HG03095 (cell line): Measurements from ENCODE around the gene ARID3A.

ENCODE experiments used
- ATAC-seq: cut with Tn5 transposase; IDR thresholded peaks from one replicate; pipeline ENCODE4 v1.9.1; 2021; ENCODE audit warnings: moderate library complexity; ENCODE audit not compliant: unreplicated experiment

The ARID3A gene

DNA sequence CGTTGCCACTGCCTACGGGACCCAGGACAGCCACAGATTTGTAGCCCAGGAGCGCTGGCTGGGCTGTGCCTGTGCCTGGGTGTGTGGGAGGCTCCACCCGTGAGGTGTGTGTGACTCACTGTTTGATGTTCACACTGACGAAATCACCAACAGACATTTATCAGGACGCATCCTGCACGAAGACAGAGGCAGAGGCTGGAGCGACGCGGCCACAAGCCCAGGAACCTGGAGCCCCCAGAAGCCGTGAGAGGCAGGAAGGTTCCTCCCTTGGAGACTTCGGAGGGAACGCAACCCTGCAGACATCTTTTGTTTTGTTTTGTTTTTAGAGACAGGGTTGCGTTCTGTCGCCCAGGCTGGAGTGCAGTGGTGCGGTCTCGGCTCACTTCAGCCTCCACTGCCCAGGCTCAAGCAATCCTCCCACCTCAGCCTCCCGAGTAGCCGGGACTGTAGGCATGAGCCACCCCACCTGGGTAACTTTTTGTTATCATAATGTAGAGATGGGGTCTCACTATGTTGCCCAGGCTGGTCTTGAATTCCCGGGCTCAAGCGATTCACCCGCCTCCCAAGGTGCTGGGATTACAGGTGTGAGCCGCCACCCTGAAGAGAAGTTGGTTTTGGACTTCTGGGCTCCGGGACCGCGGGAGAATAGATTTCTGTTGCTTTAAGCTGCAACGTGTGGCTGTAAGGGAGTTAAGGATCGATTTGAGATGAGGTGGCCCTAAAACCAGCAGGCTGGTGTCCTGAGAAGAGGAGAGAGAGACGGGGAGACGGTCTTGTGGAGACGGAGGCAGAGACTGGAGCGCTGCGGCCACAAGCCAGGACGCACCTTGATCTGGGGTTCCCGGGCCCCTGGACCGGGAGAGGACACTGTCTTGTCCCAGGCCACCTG lies 33.4 kb downstream of the ARID3A start:
- no peak for ATAC-seq

GRCh38 chr19:960020-960419 lies 34.2 kb downstream of the ARID3A start:
- ATAC-seq: no peak

- ATAC-seq: no peak
Measured at GRCh38 chr19:960601-960938, 34.7 kb downstream of the ARID3A start.

DNA sequence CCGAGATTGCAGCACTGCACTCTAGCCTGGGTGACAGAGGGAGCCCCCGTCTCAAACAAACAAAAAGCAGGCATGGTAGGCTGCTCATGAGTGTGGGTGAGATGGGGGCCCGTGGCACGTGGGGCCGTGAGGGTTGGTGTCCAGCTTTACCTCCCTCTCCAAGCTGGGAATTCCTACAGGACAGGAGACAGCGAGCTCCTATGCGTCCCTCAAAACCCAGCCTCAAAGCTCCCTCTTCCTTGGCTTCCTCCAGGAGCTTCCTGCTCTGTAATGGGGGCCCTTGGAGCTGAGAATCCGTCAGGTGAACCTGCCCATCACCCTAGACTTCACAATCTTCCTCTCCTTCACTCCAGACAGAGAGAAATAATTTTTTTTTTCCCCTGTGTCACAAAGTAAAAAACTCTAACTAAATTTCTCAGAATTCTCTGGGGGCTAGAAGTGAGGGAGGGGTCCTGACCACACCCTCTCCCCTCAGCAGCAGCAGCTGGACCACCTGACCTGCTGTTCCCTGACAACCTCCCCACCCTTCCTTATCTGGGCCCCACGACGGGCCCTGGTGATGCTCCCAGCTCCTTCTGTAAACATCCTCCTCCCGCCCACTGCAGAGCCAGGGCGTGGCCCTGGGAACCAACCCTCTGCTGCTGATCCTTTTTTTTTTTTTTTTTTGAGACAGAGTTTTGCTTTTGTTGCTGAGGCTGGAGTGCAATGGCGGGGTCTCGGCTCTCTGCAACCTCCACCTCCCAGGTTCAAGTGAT lies 36.2 kb downstream of the ARID3A start:
- ATAC-seq: no peak

DNA sequence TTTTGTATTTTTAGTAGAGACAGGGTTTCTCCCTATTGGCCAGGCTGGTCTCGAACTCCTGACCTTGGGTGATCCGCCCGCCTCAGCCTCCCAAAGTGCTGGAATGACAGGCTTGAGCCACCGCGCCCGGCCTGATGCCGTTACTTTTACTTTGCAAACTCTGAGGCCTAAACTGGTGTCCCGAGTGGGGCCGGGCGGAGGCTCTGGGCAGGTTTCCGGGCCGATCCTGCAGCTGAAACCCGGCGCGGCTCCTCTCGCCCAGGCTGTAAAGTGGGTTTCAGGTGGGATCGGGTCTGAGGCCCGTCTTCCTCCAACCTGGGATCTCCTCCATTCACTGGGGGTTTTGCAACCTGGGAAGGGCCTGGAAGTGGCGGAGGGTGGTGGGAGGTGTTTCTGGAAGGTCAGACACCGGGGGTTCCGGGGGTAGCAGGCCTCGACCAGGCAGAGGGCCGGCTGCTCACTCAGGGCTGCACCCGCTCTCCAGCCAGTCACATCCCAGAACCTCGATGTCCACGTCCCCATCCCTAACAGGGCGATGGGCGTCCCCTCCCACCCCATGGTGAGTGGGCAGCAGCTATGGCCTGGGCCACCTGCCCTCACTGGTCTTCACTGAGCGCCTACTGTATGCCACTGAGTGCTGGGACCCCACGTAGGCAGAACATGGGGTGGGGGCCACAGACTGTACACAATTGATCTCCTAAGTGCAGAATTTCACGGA lies 37.0 kb downstream of the ARID3A start:
- no peak for ATAC-seq

GRCh38 chr19:963486-963951 lies 37.7 kb downstream of the ARID3A start:
- no peak for ATAC-seq

DNA sequence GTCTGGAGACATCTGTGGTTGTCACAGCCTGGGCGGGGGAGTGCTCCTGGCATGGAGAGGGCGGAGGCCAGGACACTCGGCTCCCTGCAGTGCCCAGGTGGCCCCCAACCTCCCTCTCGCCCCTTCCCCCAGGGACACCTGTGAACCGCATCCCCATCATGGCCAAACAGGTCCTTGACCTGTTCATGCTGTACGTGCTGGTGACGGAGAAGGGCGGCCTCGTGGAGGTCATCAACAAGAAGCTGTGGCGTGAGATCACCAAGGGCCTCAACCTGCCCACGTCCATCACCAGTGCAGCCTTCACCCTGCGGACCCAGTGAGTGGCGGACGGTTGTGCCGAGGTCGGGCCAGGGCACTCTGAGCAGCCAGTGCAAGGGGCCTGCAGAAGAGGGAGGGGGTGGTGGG lies 38.3 kb downstream of the ARID3A start:
- no peak for ATAC-seq

- ATAC-seq: no peak
Measured at GRCh38 chr19:964761-965694, 39.2 kb downstream of the ARID3A start.

DNA sequence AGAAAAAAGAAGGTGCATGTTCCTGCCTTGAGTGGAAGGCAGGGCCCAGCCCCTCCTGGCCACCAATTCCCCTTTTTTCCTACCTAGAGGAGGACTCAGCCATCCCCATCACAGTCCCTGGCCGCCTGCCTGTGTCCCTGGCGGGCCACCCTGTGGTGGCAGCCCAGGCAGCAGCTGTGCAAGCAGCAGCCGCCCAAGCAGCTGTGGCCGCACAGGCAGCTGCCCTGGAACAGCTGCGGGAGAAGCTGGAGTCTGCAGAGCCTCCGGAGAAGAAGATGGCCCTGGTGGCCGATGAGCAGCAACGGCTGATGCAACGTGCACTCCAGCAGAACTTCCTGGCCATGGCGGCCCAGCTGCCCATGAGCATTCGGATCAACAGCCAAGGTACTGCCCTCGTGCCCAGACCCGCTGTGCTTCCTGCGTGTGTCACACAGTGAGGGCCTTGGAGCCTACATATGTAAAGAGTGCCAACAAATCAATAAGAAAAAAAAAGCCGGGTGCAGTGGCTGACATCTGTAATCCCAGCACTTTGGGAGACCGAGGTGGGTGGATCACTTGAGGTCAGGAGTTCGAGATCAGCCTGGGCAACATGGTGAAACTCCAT lies 40.8 kb downstream of the ARID3A start:
- ATAC-seq: no peak

DNA sequence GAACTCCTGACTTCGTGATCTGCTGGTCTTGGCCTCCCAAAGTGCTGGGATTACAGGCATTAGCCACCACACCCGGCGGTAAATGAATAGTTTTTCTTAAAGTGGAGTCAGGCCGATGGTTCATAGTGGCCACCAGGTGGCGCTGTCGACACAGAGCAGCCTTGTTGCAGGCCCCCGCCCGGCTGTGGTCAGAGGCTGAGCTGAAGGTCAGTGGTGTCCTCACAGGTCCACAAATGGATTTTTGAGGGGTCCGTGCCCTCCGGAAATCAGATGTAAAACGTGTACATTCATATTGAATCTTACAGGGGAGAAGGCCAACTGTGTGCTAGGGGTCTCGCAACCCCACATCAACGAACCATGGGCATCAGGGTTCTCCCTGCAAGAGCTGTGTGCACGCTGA lies 44.9 kb downstream of the ARID3A start:
- no peak for ATAC-seq

- no peak for ATAC-seq
Measured at GRCh38 chr19:971795-972194, 46.0 kb downstream of the ARID3A start.

DNA sequence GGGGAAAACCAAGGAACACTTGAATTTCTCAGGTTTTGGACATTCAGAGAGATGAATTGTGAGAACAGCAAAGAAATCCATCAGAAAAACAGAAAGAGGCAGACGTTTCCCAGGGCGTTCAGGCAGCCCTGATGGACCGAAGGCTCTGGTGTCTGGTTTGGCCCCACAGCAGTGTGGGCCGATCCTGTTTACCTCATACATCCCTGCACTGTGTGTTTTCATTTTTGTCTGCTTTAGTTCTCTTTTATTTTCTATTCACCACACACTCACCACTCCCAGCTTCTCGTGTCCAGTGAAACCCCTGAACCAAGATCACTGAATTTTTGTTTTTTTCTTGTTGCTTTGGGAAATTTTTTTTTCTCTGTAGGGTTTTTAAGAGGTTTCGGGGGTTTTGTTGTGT lies 46.4 kb downstream of the ARID3A start:
- ATAC-seq: no peak

DNA sequence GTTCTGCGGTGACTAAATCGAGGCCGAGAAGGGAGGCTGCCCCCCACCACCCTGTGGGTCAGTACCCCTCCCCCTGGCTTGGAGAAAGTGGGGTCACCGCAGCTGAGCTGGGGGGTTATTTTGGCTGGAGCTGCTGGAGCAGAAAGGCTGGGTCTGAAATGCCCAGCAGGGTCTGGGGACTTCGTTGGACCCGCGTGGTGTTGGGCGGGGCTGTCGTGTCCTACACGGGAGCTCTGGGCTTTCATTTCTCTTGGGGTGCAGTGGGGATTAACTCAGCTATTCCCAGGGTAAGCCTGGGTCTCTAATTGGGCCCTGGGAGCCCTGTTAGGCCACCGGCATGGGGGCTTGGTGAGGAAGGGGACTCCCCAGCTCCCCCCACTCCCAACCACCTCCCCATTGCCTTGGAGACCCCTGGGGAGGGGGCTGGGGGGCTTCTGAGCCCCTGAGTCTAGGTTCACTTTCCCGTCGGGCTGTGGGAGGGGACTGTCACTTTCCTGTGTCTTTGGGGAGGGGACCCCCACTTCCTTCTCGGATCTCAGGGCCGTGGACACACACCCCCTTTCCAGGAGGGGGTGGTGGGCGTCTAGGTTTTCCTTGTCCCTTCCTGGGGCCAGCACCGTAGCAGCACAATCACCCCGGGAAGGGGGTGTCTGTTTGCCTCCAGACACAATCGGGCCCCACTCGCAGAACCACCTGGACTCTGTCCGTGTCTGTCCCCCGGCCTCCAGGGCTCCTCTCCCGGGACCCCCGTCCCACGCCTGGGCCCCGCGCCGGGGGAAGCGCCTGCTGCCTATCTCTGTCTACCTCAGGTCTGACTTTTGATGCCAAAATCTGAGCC lies 48.1 kb downstream of the ARID3A start:
- no peak for ATAC-seq

GRCh38 chr19:974564-975257 lies 48.9 kb downstream of the ARID3A start:
- ATAC-seq: no peak

DNA sequence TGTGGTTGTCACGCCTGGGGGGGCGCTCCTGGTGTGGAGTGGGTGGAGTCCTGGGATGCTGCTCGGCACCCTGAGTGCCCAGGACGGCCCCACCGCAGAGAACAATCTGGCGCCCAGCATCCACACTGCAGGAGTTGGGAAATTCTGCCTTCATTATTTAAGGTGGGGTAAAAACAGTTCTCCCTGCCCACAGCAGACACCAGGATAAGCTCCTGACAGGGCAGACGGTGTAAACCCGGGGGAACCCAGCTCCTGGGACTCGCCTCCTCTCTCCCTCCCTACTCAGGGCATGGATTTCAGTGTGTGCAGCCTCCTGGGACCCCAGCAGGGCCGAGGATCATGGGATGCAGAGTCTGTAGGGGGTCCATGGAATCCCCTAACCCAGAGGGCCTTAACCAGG lies 50.6 kb downstream of the ARID3A start:
- no peak for ATAC-seq

DNA sequence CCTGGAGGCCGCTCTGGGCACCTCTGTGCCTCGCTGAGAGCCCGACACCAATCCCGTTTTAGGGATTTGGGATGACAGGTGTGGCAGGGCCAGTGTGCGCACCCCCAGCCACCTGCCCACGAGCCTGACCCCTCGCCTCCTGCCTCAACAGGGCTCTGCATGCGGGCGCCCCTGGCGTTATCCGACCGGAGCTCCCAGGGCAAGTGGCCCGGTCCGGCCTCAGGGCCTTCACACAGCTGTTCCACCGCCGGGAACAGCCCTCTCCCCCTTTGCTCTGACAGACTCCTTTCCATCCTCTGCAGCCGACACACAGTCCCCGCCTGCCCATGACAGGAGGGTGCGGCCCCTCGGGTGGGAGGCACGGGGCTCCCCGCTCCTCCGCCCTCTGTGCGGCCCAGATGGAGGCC lies 51.2 kb downstream of the ARID3A start:
- ATAC-seq: no peak

DNA sequence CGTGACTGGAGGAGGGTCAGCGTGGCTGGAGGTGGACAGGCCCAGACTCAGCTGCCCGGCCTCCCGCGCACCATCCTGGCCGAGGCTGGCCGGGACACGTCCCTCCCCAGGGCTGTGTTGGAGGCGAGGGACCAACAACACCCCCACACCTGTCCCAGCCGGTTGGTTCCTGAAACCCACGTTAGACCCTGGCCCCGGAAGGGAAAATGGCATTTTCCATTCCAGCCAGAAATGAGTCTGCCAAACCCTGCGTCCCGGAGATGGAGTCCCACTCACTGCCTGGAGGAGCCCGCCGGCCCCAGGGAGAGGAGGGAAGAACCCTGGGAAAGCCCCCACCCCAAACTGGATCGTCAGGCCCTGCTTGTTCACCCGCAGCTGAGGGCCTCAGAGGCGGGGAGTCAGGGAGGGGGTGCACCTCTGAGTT lies 53.5 kb downstream of the ARID3A start:
- ATAC-seq: no peak

DNA sequence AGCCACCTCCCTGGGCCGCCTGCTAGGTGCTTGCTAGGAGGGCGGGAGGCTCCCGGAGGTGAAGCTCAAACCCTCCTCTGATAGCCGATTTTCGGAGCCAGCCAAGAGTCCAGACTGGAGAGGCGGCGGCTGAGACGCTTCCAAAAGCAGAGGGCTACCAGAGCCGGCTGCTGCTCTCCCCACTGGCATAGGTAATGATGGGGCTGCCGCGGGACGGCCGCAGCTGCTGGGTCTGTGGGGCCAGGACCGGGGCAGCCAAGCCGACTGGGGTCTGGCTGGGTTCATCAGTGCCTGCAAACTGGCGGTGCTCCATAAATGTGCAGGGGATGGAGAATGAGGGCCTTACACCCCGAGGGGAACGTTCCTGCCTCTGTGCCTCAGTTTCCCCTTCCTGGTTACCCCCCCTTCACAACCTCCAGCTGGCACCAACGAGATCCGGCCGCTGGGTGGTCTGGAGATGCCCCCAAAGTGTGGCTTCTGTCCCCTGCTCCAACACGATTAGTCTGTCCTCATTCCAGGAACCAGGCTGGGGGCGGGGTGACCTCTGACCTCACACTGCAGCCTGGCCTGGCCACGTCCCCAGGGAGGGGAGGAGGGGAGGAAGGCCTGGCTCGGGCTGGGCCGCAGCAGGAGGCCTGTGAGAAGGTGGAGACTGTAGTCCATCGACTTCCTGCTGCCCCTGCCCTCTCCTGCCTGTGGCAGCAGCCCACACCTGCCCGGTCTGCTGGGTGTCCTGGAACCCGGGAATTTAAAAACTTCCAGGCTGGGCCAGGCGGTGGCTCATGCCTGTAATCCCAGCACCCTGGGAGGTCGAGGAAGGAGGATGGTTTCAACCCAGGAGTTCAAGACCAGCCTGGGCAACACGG lies 54.5 kb downstream of the ARID3A start:
- no peak for ATAC-seq
